Uterus (tissue), 4 donors: ENCODE measurements around the gene STRIT1. TPM values are rescaled to one million over a fixed set of nuclear protein-coding genes. Genes with fewer than 3 reads are reported as not detected.

Source experiments
- DNase-seq, 2 donors: peaks; one replicate each; pipeline ENCODE4 v3.0.0-alpha.2; 2019 to 2020
- H3K27ac ChIP-seq, 2 donors: fragments of 200-600 bp; sonication (generic); 1 replicate in 1 of 2; 2 replicates in 1 of 2; pipeline ENCODE4 v1.5.1; 2016 to 2018
- H3K27me3 ChIP-seq, 2 donors: fragments of 200-600 bp; sonication (generic); one replicate each; pipeline ENCODE4 v1.5.1; 2018 to 2019; ENCODE audit warnings: control low read depth in 1 of 2
- H3K36me3 ChIP-seq, 2 donors: fragments of 200-600 bp; sonication (generic); one replicate each; pipeline ENCODE4 v1.5.1; 2019; ENCODE audit warnings: control low read depth in 1 of 2
- H3K4me1 ChIP-seq, 2 donors: fragments of 200-600 bp; sonication (generic); one replicate each; pipeline ENCODE4 v1.5.1; 2018 to 2019; ENCODE audit warnings: control low read depth in 1 of 2
- H3K4me3 ChIP-seq, 2 donors: fragments of 200-600 bp; sonication (generic); 1 replicate in 1 of 2; 2 replicates in 1 of 2; pipeline ENCODE4 v1.5.1; 2018 to 2019; ENCODE audit warnings: mild to moderate bottlenecking in 1 of 2
- H3K9me3 ChIP-seq, 2 donors: fragments of 200-600 bp; sonication (generic); one replicate each; pipeline ENCODE4 v1.5.1; 2019; ENCODE audit warnings: control low read depth in 1 of 2
- CTCF ChIP-seq, 4 experiments: fragments of 200-600 bp in 2 of 4; fragments of 450-650 bp in 2 of 4; sonication (generic) in 2 of 4; IDR thresholded peaks; one replicate each; pipeline ENCODE4 v1.5.1; 2016 to 2019; ENCODE audit warnings: antibody characterized with exemption in 4 of 4, mild to moderate bottlenecking in 2 of 4, moderate library complexity in 1 of 4
- POLR2A ChIP-seq, 2 donors: fragments of 450-650 bp; IDR thresholded peaks; one replicate each; pipeline ENCODE4 v1.6.1; 2016; ENCODE audit warnings: antibody characterized with exemption in 2 of 2, mild to moderate bottlenecking in 1 of 2, moderate library complexity in 1 of 2
- intact Hi-C: fragments of 100-400 bp; cut with DNase I; formaldehyde crosslinking; loops from one replicate; pipeline ENCODE4 v1.15.1; 2023; ENCODE audit warnings: low total_unique reads
- total RNA-seq, 4 donors: library from RNA; depleted of rRNA in 3 of 4; stranded (reverse); fragments of >200 nt in 3 of 4; gene quantifications; one replicate each; pipeline versions ENCODE4 v1.1.0 to v1.2.4, GENCODE V29; 2014 to 2023
- donor health status: DM: yes; HTN: yes; CAD: no.

Gene STRIT1
- total RNA-seq, 4 donors from 2014 or later = not detected

- Histone ChIP-seq H3K9me3 (no peaks in the 10 kb centered on the region), H3K36me3 (no peaks in the 10 kb centered on the region), H3K27me3 (no peaks in the 10 kb centered on the region), H3K4me1 (no peaks in the 10 kb centered on the region), H3K4me3 (no peak overlapping the region), H3K27ac (no peak overlapping the region)
- DNase-seq = no peak
- intact Hi-C loops = no loop called here
- TF ChIP-seq POLR2A (IDR thresholded peaks at IDR 0.05) = no peak
- no peak for TF ChIP-seq CTCF (IDR thresholded peaks at IDR 0.05)
Measured at GRCh38 chr3:155327871-155328270, 34.4 kb upstream of the STRIT1 start.

- DNase-seq = no peak
- H3K36me3 ChIP-seq = no peaks in the 10 kb centered on the region
- no peak overlapping the region for H3K27ac ChIP-seq
- H3K4me3 ChIP-seq = no peak overlapping the region
- H3K27me3 ChIP-seq = no peaks in the 10 kb centered on the region
- no peaks in the 10 kb centered on the region for H3K4me1 ChIP-seq
- TF ChIP-seq POLR2A (IDR thresholded peaks at IDR 0.05) = no peak
- TF ChIP-seq CTCF (IDR thresholded peaks at IDR 0.05) = no peak
- no peaks in the 10 kb centered on the region for H3K9me3 ChIP-seq
- intact Hi-C loops = no loop called here
Measured at GRCh38 chr3:155327430-155327829, 33.9 kb upstream of the STRIT1 start.

- no peaks in the 10 kb centered on the region for H3K9me3 ChIP-seq
- H3K4me1 ChIP-seq = no peaks in the 10 kb centered on the region
- H3K27me3 ChIP-seq = no peaks in the 10 kb centered on the region
- no peak for TF ChIP-seq CTCF (IDR thresholded peaks at IDR 0.05)
- TF ChIP-seq POLR2A (IDR thresholded peaks at IDR 0.05) = no peak
- no peaks in the 10 kb centered on the region for H3K36me3 ChIP-seq
- DNase-seq = no peak
- H3K4me3 ChIP-seq = no peak overlapping the region
- no peak overlapping the region for H3K27ac ChIP-seq
- intact Hi-C loops = no loop called here
Measured at GRCh38 chr3:155326901-155327300, 33.4 kb upstream of the STRIT1 start.

GRCh38 chr3:155326244-155326643, 32.8 kb upstream of the STRIT1 start:
- DNase-seq = no peak
- H3K9me3 ChIP-seq = no peaks in the 10 kb centered on the region
- intact Hi-C loops = no loop called here
- no peak overlapping the region for H3K27ac ChIP-seq
- H3K36me3 ChIP-seq = no peaks in the 10 kb centered on the region
- no peak for TF ChIP-seq CTCF (IDR thresholded peaks at IDR 0.05)
- no peak for TF ChIP-seq POLR2A (IDR thresholded peaks at IDR 0.05)
- no peaks in the 10 kb centered on the region for H3K27me3 ChIP-seq
- H3K4me3 ChIP-seq = no peak overlapping the region
- H3K4me1 ChIP-seq = no peaks in the 10 kb centered on the region

GRCh38 chr3:155325263-155325835, 31.9 kb upstream of the STRIT1 start:
- intact Hi-C loops = no loop called here

More at GRCh38 chr3:155325263-155325835, 31.9 kb upstream of the STRIT1 start:
- Histone ChIP-seq H3K4me3 (no peak overlapping the region), H3K27ac (no peak overlapping the region), H3K36me3 (no peaks in the 10 kb centered on the region), H3K4me1 (no peaks in the 10 kb centered on the region), H3K27me3 (no peaks in the 10 kb centered on the region), H3K9me3 (no peaks in the 10 kb centered on the region)
- no peak for DNase-seq
- TF ChIP-seq CTCF (IDR thresholded peaks at IDR 0.05) = no peak
- no peak for TF ChIP-seq POLR2A (IDR thresholded peaks at IDR 0.05)
